ENCODE data around the gene TDRD6.
"Not testable (repeated sequence)": the region's sequence is repeated elsewhere in the genome, so short reads cannot be mapped to it uniquely, and the experiment has no call there.

The TDRD6 gene

GRCh38 chr6:46687619-46688097, at the start of gene TDRD6:
Gene TDRD6, plus strand, starts transcription at chr6:46687885. Its CDS starts 244 bp downstream, at chr6:46688129.
- DNase-seq = no peak

- DNase-seq = no peak
These were observed 49.8 kb upstream of the TDRD6 start for GRCh38 chr6:46637933-46638332.

GRCh38 chr6:46638650-46639049, 49.0 kb upstream of the TDRD6 start:
- DNase-seq = no peak

GRCh38 chr6:46642928-46643751, 44.5 kb upstream of the TDRD6 start:
- DNase-seq = no peak

GRCh38 chr6:46645265-46645664, 42.4 kb upstream of the TDRD6 start:
- no peak for DNase-seq

- not testable (repeated sequence) for DNase-seq
These were observed 39.6 kb upstream of the TDRD6 start for GRCh38 chr6:46648108-46648507.

- no peak for DNase-seq
These were observed 38.7 kb upstream of the TDRD6 start for GRCh38 chr6:46648869-46649492.

- no peak for DNase-seq
These were observed 36.7 kb upstream of the TDRD6 start for GRCh38 chr6:46651006-46651405.

GRCh38 chr6:46651816-46652215, 35.9 kb upstream of the TDRD6 start:
- no peak for DNase-seq

- no peak for DNase-seq
These were observed 35.5 kb upstream of the TDRD6 start for GRCh38 chr6:46652232-46652602.

- peak; percentile 89 for DNase-seq
These were observed 34.9 kb upstream of the TDRD6 start, which contains the start of the genes CYP39A1 and SLC25A27 for GRCh38 chr6:46652603-46653438. Gene CYP39A1, minus strand, starts transcription at chr6:46652818. Its CDS starts 236 bp downstream, at chr6:46652582. Gene SLC25A27, plus strand, starts transcription at chr6:46652975. Its CDS starts 218 bp downstream, at chr6:46653193.

GRCh38 chr6:46653439-46654195, 34.1 kb upstream of the TDRD6 start:
- no peak for DNase-seq

GRCh38 chr6:46655803-46656202, 31.9 kb upstream of the TDRD6 start:
- no peak for DNase-seq

GRCh38 chr6:46657642-46658041, 30.0 kb upstream of the TDRD6 start:
- DNase-seq = no peak

- DNase-seq = no peak
These were observed 26.2 kb upstream of the TDRD6 start for GRCh38 chr6:46661483-46661882.

GRCh38 chr6:46667377-46667776, 20.3 kb upstream of the TDRD6 start:
- no peak for DNase-seq

- no peak for DNase-seq
These were observed 13.3 kb upstream of the TDRD6 start for GRCh38 chr6:46674410-46674809.

GRCh38 chr6:46676604-46677313, 10.9 kb upstream of the TDRD6 start:
- DNase-seq = no peak

GRCh38 chr6:46677314-46677654, 10.4 kb upstream of the TDRD6 start:
- DNase-seq = no peak

GRCh38 chr6:46684771-46685170, 2.9 kb upstream of the TDRD6 start:
- DNase-seq = no peak

GRCh38 chr6:46688117-46688965, 656 bp downstream of the TDRD6 start:
- no peak for DNase-seq

Data from stimulated activated CD8-positive, alpha-beta memory T cell treated with anti-CD3 and anti-CD28 coated beads, Interleukin-4, amount 100 ng/mL, for 48 hours (primary cell).